DND-41 (cell line): ENCODE measurements around the gene BAIAP2.

Experiments used
- ATAC-seq: fragments of 200-7000 bp; cut with Tn5 transposase; 3 replicates; pipeline ENCODE4 v1.9.1; 2021; ENCODE audit warnings: low read depth; ENCODE audit not compliant: insufficient read depth
- DNase-seq: peaks from one replicate; pipeline ENCODE4 v3.0.0-alpha.2; 2020
- H2AFZ ChIP-seq: 2 replicates; pipeline ENCODE4 v1.6.0; 2012; ENCODE audit warnings: low read depth, low read length
- H3K27ac ChIP-seq: 2 replicates; pipeline ENCODE4 v1.5.1; 2012; ENCODE audit warnings: low read length, inconsistent platforms
- H3K27me3 ChIP-seq: fragments of 200-600 bp; sonication (generic); 2 replicates; pipeline ENCODE4 v1.6.0; 2012; ENCODE audit warnings: low read length, mild to moderate bottlenecking, inconsistent platforms; ENCODE audit not compliant: insufficient read depth, poor library complexity
- H3K36me3 ChIP-seq: 2 replicates; pipeline ENCODE4 v1.5.1; 2012; ENCODE audit warnings: low read length, inconsistent platforms; ENCODE audit not compliant: insufficient read depth
- H3K4me1 ChIP-seq: 2 replicates; pipeline ENCODE4 v1.5.1; 2012; ENCODE audit warnings: mild to moderate bottlenecking, low read length; ENCODE audit not compliant: insufficient read depth
- H3K4me2 ChIP-seq: 2 replicates; pipeline ENCODE4 v1.6.0; 2012; ENCODE audit warnings: mild to moderate bottlenecking, moderate library complexity, low read length, inconsistent platforms; ENCODE audit not compliant: insufficient read depth
- H3K4me3 ChIP-seq, 2 experiments: fragments of 200-600 bp in 1 of 2; shearing (Covaris generic) in 1 of 2; 2 replicates each; pipeline ENCODE4 v1.5.1; 2012 to 2016; ENCODE audit warnings: inconsistent platforms in 2 of 2, low read length in 2 of 2, mild to moderate bottlenecking in 2 of 2, low read depth in 1 of 2, moderate library complexity in 1 of 2
- H3K79me2 ChIP-seq: 2 replicates; pipeline ENCODE4 v1.6.0; 2012; ENCODE audit warnings: low read length, inconsistent platforms; ENCODE audit not compliant: insufficient read depth
- H3K9ac ChIP-seq: 2 replicates; pipeline ENCODE4 v1.6.0; 2012; ENCODE audit warnings: low read depth, mild to moderate bottlenecking, inconsistent platforms, low read length, moderate library complexity
- H3K9me3 ChIP-seq: 2 replicates; pipeline ENCODE4 v1.5.1; 2012; ENCODE audit warnings: low read length, moderate library complexity, mild to moderate bottlenecking, inconsistent platforms; ENCODE audit not compliant: insufficient read depth, severe bottlenecking
- H4K20me1 ChIP-seq: 2 replicates; pipeline ENCODE4 v1.6.0; 2012; ENCODE audit warnings: low read length; ENCODE audit not compliant: insufficient read depth
- CTCF ChIP-seq: IDR thresholded peaks from 2 replicates; pipeline ENCODE4 v1.5.1; 2012; ENCODE audit warnings: borderline replicate concordance, low read length, moderate library complexity, mild to moderate bottlenecking; ENCODE audit not compliant: poor library complexity, severe bottlenecking; ENCODE audit errors: extremely low read depth
- EZH2 ChIP-seq: IDR thresholded peaks from 3 replicates; pipeline ENCODE4 v1.6.1; 2012; ENCODE audit warnings: borderline replicate concordance, low read depth, mild to moderate bottlenecking, moderate library complexity, low read length, inconsistent platforms; ENCODE audit not compliant: severe bottlenecking

Gene BAIAP2

GRCh38 chr17:81057777-81058176 lies 22.8 kb downstream of the BAIAP2 start:
- Histone ChIP-seq H3K27me3 (no peaks in the 10 kb centered on the region), H3K4me2 (no peak overlapping the region), H4K20me1 (no peaks in the 10 kb centered on the region), H3K36me3 (no peaks in the 10 kb centered on the region), H3K9ac (no peak overlapping the region), H3K79me2 (no peaks in the 10 kb centered on the region), H2AFZ (no peak overlapping the region), H3K9me3 (no peaks in the 10 kb centered on the region), H3K27ac (no peak overlapping the region), H3K4me3 (no peak overlapping the region), H3K4me1 (no peaks in the 10 kb centered on the region)
- TF ChIP-seq CTCF (no peak), EZH2 (no peak)
- DNase-seq (no peak), ATAC-seq (no peak)

DNA sequence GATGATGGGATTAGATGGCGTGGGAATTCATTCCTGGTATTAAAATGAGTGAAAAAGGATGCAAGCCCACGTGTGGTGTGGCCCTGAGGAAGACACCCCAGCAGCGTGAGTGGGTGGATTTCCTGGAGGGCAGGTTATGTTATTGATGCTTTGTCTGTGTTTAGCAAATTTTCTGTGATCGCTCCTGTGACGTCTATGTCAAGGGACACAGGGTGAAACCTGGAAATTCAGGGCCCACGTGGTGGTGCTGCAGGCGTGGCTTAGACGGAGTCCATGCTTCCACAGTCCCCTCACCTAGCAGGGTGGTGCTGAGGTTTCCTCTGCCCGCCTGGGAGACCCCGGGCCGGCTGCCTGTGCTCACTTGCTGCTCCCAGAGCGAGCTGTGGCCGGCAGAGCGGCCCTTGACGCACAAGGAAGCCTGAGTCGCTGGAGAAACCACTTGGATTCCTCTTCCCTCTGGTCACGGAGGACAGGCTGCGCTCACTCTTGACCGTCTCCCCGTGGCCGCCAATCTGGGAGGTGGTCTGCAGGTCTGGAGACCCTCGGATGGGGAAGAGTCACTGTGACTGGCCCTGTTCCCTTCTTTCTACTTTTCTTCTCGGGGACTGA lies 23.4 kb downstream of the BAIAP2 start:
- Histone ChIP-seq H3K36me3 (no peaks in the 10 kb centered on the region), H3K4me2 (no peak overlapping the region), H3K27ac (no peak overlapping the region), H3K4me1 (no peaks in the 10 kb centered on the region), H3K4me3 (no peak overlapping the region), H3K79me2 (no peaks in the 10 kb centered on the region), H4K20me1 (no peaks in the 10 kb centered on the region), H3K9ac (no peak overlapping the region), H2AFZ (no peak overlapping the region), H3K9me3 (no peaks in the 10 kb centered on the region), H3K27me3 (no peaks in the 10 kb centered on the region)
- TF ChIP-seq EZH2: no peak
- TF ChIP-seq CTCF: no peak
- DNase-seq (no peak), ATAC-seq (no peak)

DNA sequence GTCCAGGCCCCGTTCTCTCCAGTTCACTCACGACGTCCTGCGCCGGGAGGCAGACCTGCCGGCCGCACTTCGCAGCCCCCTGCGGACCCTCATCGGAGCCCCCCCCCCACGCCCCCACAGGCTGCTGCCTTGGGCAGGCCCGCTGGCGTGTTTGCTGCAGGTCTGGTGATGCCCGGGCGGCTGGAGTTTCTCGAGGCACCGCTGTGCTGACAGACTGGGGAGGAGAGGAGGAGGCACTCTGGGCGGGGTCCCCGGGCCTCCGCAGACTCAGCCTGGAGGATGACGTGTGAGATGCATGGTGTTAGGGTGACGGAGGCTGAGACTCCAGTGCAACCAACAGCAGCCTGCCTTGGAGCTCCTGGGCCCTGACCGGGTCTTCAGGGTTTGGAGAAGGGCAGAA lies 24.1 kb downstream of the BAIAP2 start:
- Histone ChIP-seq H4K20me1 (no peaks in the 10 kb centered on the region), H3K79me2 (no peaks in the 10 kb centered on the region), H3K4me2 (no peak overlapping the region), H3K27ac (no peak overlapping the region), H3K4me1 (no peaks in the 10 kb centered on the region), H3K4me3 (no peak overlapping the region), H3K9me3 (no peaks in the 10 kb centered on the region), H2AFZ (no peak overlapping the region), H3K36me3 (no peaks in the 10 kb centered on the region), H3K9ac (no peak overlapping the region), H3K27me3 (no peaks in the 10 kb centered on the region)
- ATAC-seq (no peak), DNase-seq (no peak)
- no peak for TF ChIP-seq EZH2
- TF ChIP-seq CTCF: no peak

GRCh38 chr17:81060416-81060815 lies 25.5 kb downstream of the BAIAP2 start:
- Histone ChIP-seq H2AFZ (no peak overlapping the region), H3K9ac (no peak overlapping the region), H3K4me2 (no peak overlapping the region), H3K27me3 (no peaks in the 10 kb centered on the region), H3K79me2 (no peaks in the 10 kb centered on the region), H3K36me3 (no peaks in the 10 kb centered on the region), H3K4me1 (no peaks in the 10 kb centered on the region), H3K4me3 (no peak overlapping the region), H3K27ac (no peak overlapping the region), H3K9me3 (no peaks in the 10 kb centered on the region), H4K20me1 (peaks cover under 1% of the 10 kb centered on the region; the same call in 1 of the 2 replicates)
- TF ChIP-seq EZH2: no peak
- no peak for TF ChIP-seq CTCF
- ATAC-seq: no peak
- DNase-seq: no peak
